H9 (cell line): ENCODE results near the gene RSPRY1. TPM values are rescaled to one million over a fixed set of nuclear protein-coding genes. Genes with fewer than 3 reads are reported as not detected.
A peak's percentile ranks its signal among the peaks of the same experiment; 100 is the strongest.

Source experiments
- DNase-seq: peaks from one replicate; pipeline ENCODE4 v3.0.0-alpha.2; 2017
- H2AFZ ChIP-seq: one replicate; pipeline ENCODE4 v1.6.1; 2013; ENCODE audit warnings: mild to moderate bottlenecking, low read length, control low read depth, moderate library complexity
- H2AK5ac ChIP-seq: 2 replicates; pipeline ENCODE4 v1.6.1; 2013; ENCODE audit warnings: low read length, control low read depth, mixed read lengths; ENCODE audit not compliant: insufficient read length
- H2BK120ac ChIP-seq: one replicate; pipeline ENCODE4 v1.6.1; 2013; ENCODE audit warnings: low read depth, mild to moderate bottlenecking, low read length, control low read depth, inconsistent platforms; ENCODE audit not compliant: poor library complexity, severe bottlenecking
- H2BK12ac ChIP-seq: 2 replicates; pipeline ENCODE4 v1.6.1; 2013; ENCODE audit warnings: low read length, control low read depth, mixed read lengths, low read depth; ENCODE audit not compliant: insufficient read length
- H2BK15ac ChIP-seq: 2 replicates; pipeline ENCODE4 v1.6.1; 2013; ENCODE audit warnings: low read depth, low read length, control low read depth
- H2BK20ac ChIP-seq: one replicate; pipeline ENCODE4 v1.6.1; 2013; ENCODE audit warnings: low read depth, mild to moderate bottlenecking, low read length, control low read depth, inconsistent platforms; ENCODE audit not compliant: poor library complexity, severe bottlenecking
- H2BK5ac ChIP-seq: 2 replicates; pipeline ENCODE4 v1.6.1; 2013; ENCODE audit warnings: low read length, control low read depth, mixed read lengths; ENCODE audit not compliant: insufficient read length
- H3K14ac ChIP-seq: 2 replicates; pipeline ENCODE4 v1.6.1; 2013; ENCODE audit warnings: low read length, control low read depth; ENCODE audit not compliant: insufficient read depth
- H3K18ac ChIP-seq: 2 replicates; pipeline ENCODE4 v1.6.1; 2013; ENCODE audit warnings: low read depth, mild to moderate bottlenecking, mixed read lengths, low read length, control low read depth; ENCODE audit not compliant: insufficient read length
- H3K23ac ChIP-seq: 2 replicates; pipeline ENCODE4 v1.6.1; 2013; ENCODE audit warnings: low read length, control low read depth, mixed read lengths, low read depth; ENCODE audit not compliant: insufficient read length
- H3K23me2 ChIP-seq: 2 replicates; pipeline ENCODE4 v1.6.1; 2013; ENCODE audit warnings: low read depth, mild to moderate bottlenecking, mixed read lengths, low read length, control low read depth; ENCODE audit not compliant: insufficient read length, poor library complexity, severe bottlenecking
- H3K27ac ChIP-seq: 2 replicates; pipeline ENCODE4 v1.5.1; 2013; ENCODE audit warnings: low read length, control low read depth, mixed read lengths, low read depth; ENCODE audit not compliant: insufficient read length
- H3K27me3 ChIP-seq: 2 replicates; pipeline ENCODE4 v1.6.1; 2013; ENCODE audit warnings: low read length, control low read depth, inconsistent platforms; ENCODE audit not compliant: insufficient read depth
- H3K4ac ChIP-seq: 2 replicates; pipeline ENCODE4 v1.6.1; 2013; ENCODE audit warnings: low read depth, mild to moderate bottlenecking, control low read depth, inconsistent platforms, low read length, moderate library complexity
- H3K4me1 ChIP-seq: 2 replicates; pipeline ENCODE4 v1.6.1; 2013; ENCODE audit warnings: low read length, control low read depth, inconsistent platforms; ENCODE audit not compliant: insufficient read depth
- H3K4me2 ChIP-seq: 2 replicates; pipeline ENCODE4 v1.6.1; 2013; ENCODE audit warnings: low read length, control low read depth, mixed read lengths; ENCODE audit not compliant: insufficient read length, insufficient read depth
- H3K56ac ChIP-seq: 2 replicates; pipeline ENCODE4 v1.6.1; 2013; ENCODE audit warnings: low read depth, mild to moderate bottlenecking, mixed read lengths, low read length, control low read depth; ENCODE audit not compliant: insufficient read length
- H3K79me1 ChIP-seq: 2 replicates; pipeline ENCODE4 v1.6.1; 2013; ENCODE audit warnings: low read depth, mild to moderate bottlenecking, moderate library complexity, low read length, control low read depth, inconsistent platforms; ENCODE audit not compliant: insufficient read depth, poor library complexity, severe bottlenecking
- H3K79me2 ChIP-seq: 2 replicates; pipeline ENCODE4 v1.6.1; 2013; ENCODE audit warnings: low read length, control low read depth, inconsistent platforms; ENCODE audit not compliant: insufficient read depth
- H3K9ac ChIP-seq: 2 replicates; pipeline ENCODE4 v1.6.1; 2013; ENCODE audit warnings: low read length, control low read depth, mixed read lengths; ENCODE audit not compliant: insufficient read length; ENCODE audit errors: extremely low read depth
- H3K9me3 ChIP-seq: one replicate; pipeline ENCODE4 v1.6.1; 2013; ENCODE audit warnings: low read depth, low read length, inconsistent platforms; ENCODE audit not compliant: control insufficient read depth
- H3T11ph ChIP-seq: one replicate; pipeline ENCODE4 v1.6.1; 2013; ENCODE audit warnings: mild to moderate bottlenecking, low read length, control low read depth, inconsistent platforms
- H4K20me1 ChIP-seq: one replicate; pipeline ENCODE4 v1.6.1; 2013; ENCODE audit not compliant: control insufficient read depth, insufficient read length, insufficient read depth
- H4K5ac ChIP-seq: 2 replicates; pipeline ENCODE4 v1.6.1; 2013; ENCODE audit warnings: low read depth, mild to moderate bottlenecking, mixed read lengths, low read length, control low read depth; ENCODE audit not compliant: insufficient read length
- H4K8ac ChIP-seq: replicated peaks from 2 replicates; pipeline ENCODE4 v1.6.1; 2013; ENCODE audit warnings: low read length, control low read depth, mixed read lengths, low read depth; ENCODE audit not compliant: insufficient read length
- H4K91ac ChIP-seq: 2 replicates; pipeline ENCODE4 v1.6.1; 2013; ENCODE audit warnings: low read depth, mild to moderate bottlenecking, moderate library complexity, mixed read lengths, low read length, control low read depth; ENCODE audit not compliant: insufficient read length
- H3K27ac Mint-ChIP-seq, 3 experiments: 2 replicates in 2 of 3; 3 replicates in 1 of 3; pipeline ENCODE4 v1.8.0; 2020 to 2021; ENCODE audit warnings: mixed read lengths in 3 of 3, mild to moderate bottlenecking in 1 of 3, moderate library complexity in 1 of 3
- H3K27me3 Mint-ChIP-seq: 2 replicates; pipeline ENCODE4 v1.8.0; 2021; ENCODE audit warnings: low read depth, mild to moderate bottlenecking, moderate library complexity, mixed read lengths
- H3K36me3 Mint-ChIP-seq, 3 experiments: 2 replicates in 2 of 3; 3 replicates in 1 of 3; pipeline ENCODE4 v1.8.0; 2020 to 2021; ENCODE audit warnings: low read depth in 3 of 3, mixed read lengths in 3 of 3; ENCODE audit not compliant: insufficient read depth in 1 of 3
- H3K4me1 Mint-ChIP-seq, 2 experiments: 2 replicates each; pipeline ENCODE4 v1.8.0; 2020; ENCODE audit warnings: mixed read lengths in 2 of 2
- H3K4me3 Mint-ChIP-seq, 2 experiments: 2 replicates in 1 of 2; 3 replicates in 1 of 2; pipeline ENCODE4 v1.8.0; 2020 to 2021; ENCODE audit warnings: mild to moderate bottlenecking in 2 of 2, mixed read lengths in 2 of 2, moderate library complexity in 1 of 2
- H3K9me3 Mint-ChIP-seq, 2 experiments: 2 replicates in 1 of 2; 3 replicates in 1 of 2; pipeline ENCODE4 v1.8.0; 2020; ENCODE audit warnings: mild to moderate bottlenecking in 2 of 2, mixed read lengths in 2 of 2, moderate library complexity in 1 of 2
- CTCF ChIP-seq: fragments of 200-600 bp; sonication (generic); conservative IDR thresholded peaks from 3 replicates; pipeline ENCODE4 v1.8.0; 2021; ENCODE audit warnings: antibody characterized with exemption, mild to moderate bottlenecking
- WGBS: extraction: QIAGEN DNeasy Blood & Tissue Kit; methylation state at CpG from one replicate; pipeline ENCODE4 v1.1.7; 2013; ENCODE audit warnings: missing lambda C conversion rate, low lambda C conversion rate, mixed read lengths; ENCODE audit not compliant: insufficient read length; ENCODE audit errors: extremely low coverage; 5-methylcytosine and 5-hydroxymethylcytosine counted together
- total RNA-seq: library from RNA; stranded (reverse); gene quantifications from 2 replicates; pipeline ENCODE4 v1.2.1, GENCODE V29; 2021

RSPRY1 gene
- total RNA-seq, 1 experiment from 2014 or later, result 36.1 TPM

GRCh38 chr16:57143149-57143921 is 42.8 kb upstream of the RSPRY1 start:
- no peak overlapping the region for H3K4me3 Mint-ChIP-seq

More at GRCh38 chr16:57143149-57143921, 42.8 kb upstream of the RSPRY1 start:
- no peak overlapping the region for H3K23ac ChIP-seq
- Mint-ChIP-seq H3K9me3 (no peaks in the 10 kb centered on the region), H3K27me3 (no peaks in the 10 kb centered on the region; the same call in none of the 2 replicates), H3K4me1 (peaks cover 32 to 38% of the 10 kb centered on the region in 2 experiments), H3K36me3 (no peaks in the 10 kb centered on the region; a peak in 1 of 7 replicates), H3K27ac (peak overlapping the region in 1 of 3 experiments; percentile 44; a peak in 1 of 7 replicates)
- no peak overlapping the region for H4K8ac ChIP-seq
- no peaks in the 10 kb centered on the region for H4K20me1 ChIP-seq
- H2AK5ac ChIP-seq, result no peak overlapping the region
- H3K56ac ChIP-seq, result no peak overlapping the region
- H3K4ac ChIP-seq, result no peak overlapping the region
- WGBS, result no CpG with 5 or more reads among the region's 14 CpGs
- H2BK5ac ChIP-seq, result no peak overlapping the region
- no peak for DNase-seq
- no peak overlapping the region for H3K4me2 ChIP-seq
- H4K5ac ChIP-seq, result no peak overlapping the region
- no peak overlapping the region for H3K18ac ChIP-seq
- H4K91ac ChIP-seq, result no peak overlapping the region
- H3T11ph ChIP-seq, result no peak overlapping the region
- no peak overlapping the region for H2BK120ac ChIP-seq
- H3K23me2 ChIP-seq, result no peaks in the 10 kb centered on the region
- H3K79me1 ChIP-seq, result no peaks in the 10 kb centered on the region
- no peaks in the 10 kb centered on the region for H3K79me2 ChIP-seq
- H3K4me1 ChIP-seq, result peaks cover 11% of the 10 kb centered on the region; the same call in 1 of the 2 replicates
- H3K9ac ChIP-seq, result no peak overlapping the region
- H3K9me3 ChIP-seq, result no peaks in the 10 kb centered on the region
- H2BK20ac ChIP-seq, result no peak overlapping the region
- no peak overlapping the region for H3K14ac ChIP-seq
- no peak overlapping the region for H2BK15ac ChIP-seq
- no peak overlapping the region for H2BK12ac ChIP-seq
- no peak overlapping the region for H2AFZ ChIP-seq
- no peaks in the 10 kb centered on the region for H3K27me3 ChIP-seq
- H3K27ac ChIP-seq, result no peak overlapping the region
- no peak for TF ChIP-seq CTCF
